A549 (cell line): ENCODE results near the gene CA9. TPM values are rescaled to one million over a fixed set of nuclear protein-coding genes. Genes with fewer than 3 reads are reported as not detected.

Experiments used
- ATAC-seq, 2 experiments: fragments of 200-7000 bp in 1 of 2; fragments of >200 bp in 1 of 2; cut with Nextera tagmentation in 1 of 2; cut with Tn5 transposase in 1 of 2; 3 replicates each; pipeline versions ENCODE4 v1.8.0 to v1.9.1; 2018 to 2020; ENCODE audit warnings: mild to moderate bottlenecking in 1 of 2, moderate library complexity in 1 of 2
- CTCF ChIA-PET: fragments of 300-600 bp; sonication (Branson Sonifier 250); formaldehyde crosslinking; extraction: SDS; loops from one replicate; lab custom pipeline; 2021; ENCODE audit warnings: antibody characterized with exemption, inconsistent platforms; lab: Yijun Ruan, JAX
- POLR2A ChIA-PET: fragments of 350-600 bp; formaldehyde crosslinking; extraction: SDS; loops from one replicate; lab custom pipeline; 2021; ENCODE audit warnings: antibody characterized with exemption, inconsistent platforms; lab: Yijun Ruan, JAX
- DNase-seq, 2 experiments: peaks; one replicate each; pipeline versions ENCODE4 v3.0.0 to v3.0.0-alpha.2; 2011 to 2016; ENCODE audit warnings: low read depth in 1 of 2, low spot score in 1 of 2
- FAIRE-seq: peaks from 2 replicates; lab custom pipeline; 2011; peaks lifted over from hg19 to GRCh38; lab: Jason Lieb, UNC
- H3K27ac ChIP-seq, 2 experiments: fragments of >200 bp; sonication (Bioruptor Twin); formaldehyde crosslinking; 3 replicates each; pipeline ENCODE4 v1.5.1; 2016 to 2017
- H3K4me1 ChIP-seq: fragments of >200 bp; sonication (Bioruptor Twin); formaldehyde crosslinking; 3 replicates; pipeline ENCODE4 v1.6.1; 2016
- H3K4me2 ChIP-seq: fragments of >200 bp; sonication (Bioruptor Twin); formaldehyde crosslinking; 3 replicates; pipeline ENCODE4 v1.6.1; 2016
- H3K4me3 ChIP-seq: fragments of >200 bp; sonication (Bioruptor Twin); formaldehyde crosslinking; 3 replicates; pipeline ENCODE4 v1.5.1; 2016
- H3K9me3 ChIP-seq: fragments of >200 bp; sonication (Bioruptor Twin); formaldehyde crosslinking; 3 replicates; pipeline ENCODE4 v1.6.1; 2016
- BHLHE40 ChIP-seq: IDR thresholded peaks from 2 replicates; pipeline ENCODE4 v1.6.1; 2012; ENCODE audit warnings: low read depth, low read length, inconsistent platforms
- CBX2 ChIP-seq: fragments of 200-600 bp; sonication (generic); IDR thresholded peaks from 2 replicates; pipeline ENCODE4 v1.6.1; 2016; ENCODE audit warnings: low read depth, mild to moderate bottlenecking, borderline replicate concordance
- CHD4 ChIP-seq: fragments of 200-600 bp; sonication (generic); IDR thresholded peaks from 2 replicates; pipeline ENCODE4 v1.6.1; 2016; ENCODE audit warnings: antibody characterized with exemption, mild to moderate bottlenecking, borderline replicate concordance
- EHF ChIP-seq: fragments of 250-450 bp; sonication (Bioruptor Pico); IDR thresholded peaks from 2 replicates; pipeline ENCODE4 v1.5.0; 2020; ENCODE audit warnings: mild to moderate bottlenecking
- FOSL2 ChIP-seq, 2 experiments: fragments of 450-650 bp in 1 of 2; fragments of >200 bp in 1 of 2; sonication (Bioruptor Twin) in 1 of 2; formaldehyde crosslinking; IDR thresholded peaks; 2 replicates each; pipeline versions ENCODE4 v1.5.0 to v1.6.1; 2016 to 2020; ENCODE audit warnings: mild to moderate bottlenecking in 1 of 2, moderate library complexity in 1 of 2
- FOXS1 ChIP-seq: fragments of 250-450 bp; sonication (Bioruptor Pico); IDR thresholded peaks from 2 replicates; pipeline ENCODE4 v1.5.0; 2020; ENCODE audit warnings: mild to moderate bottlenecking, moderate library complexity
- GATA3 ChIP-seq: IDR thresholded peaks from 2 replicates; pipeline ENCODE4 v1.6.1; 2012; ENCODE audit warnings: borderline replicate concordance
- HDAC2 ChIP-seq: fragments of 200-600 bp; sonication (generic); IDR thresholded peaks from 2 replicates; pipeline ENCODE4 v1.6.1; 2016
- HEYL ChIP-seq: fragments of 250-450 bp; sonication (Bioruptor Pico); IDR thresholded peaks from 2 replicates; pipeline ENCODE4 v1.8.0; 2021; ENCODE audit warnings: mild to moderate bottlenecking, moderate library complexity
- HOXA7 ChIP-seq: fragments of 250-450 bp; sonication (Bioruptor Pico); IDR thresholded peaks from 2 replicates; pipeline ENCODE4 v1.5.0; 2020; ENCODE audit warnings: mild to moderate bottlenecking, moderate library complexity
- HOXB13 ChIP-seq: fragments of 250-450 bp; sonication (Bioruptor Pico); IDR thresholded peaks from 2 replicates; pipeline ENCODE4 v1.5.0; 2020; ENCODE audit warnings: low read depth, mild to moderate bottlenecking, moderate library complexity
- HOXB5 ChIP-seq: fragments of 250-450 bp; sonication (Bioruptor Pico); IDR thresholded peaks from 2 replicates; pipeline ENCODE4 v1.5.0; 2020; ENCODE audit warnings: mild to moderate bottlenecking, moderate library complexity
- NFE2L2 ChIP-seq: fragments of 150-350 bp; conservative IDR thresholded peaks from 2 replicates; pipeline ENCODE4 v1.6.1; 2014; ENCODE audit warnings: low read length
- PHF8 ChIP-seq: fragments of 200-600 bp; sonication (generic); IDR thresholded peaks from 2 replicates; pipeline ENCODE4 v1.6.1; 2016; ENCODE audit warnings: low read depth, mild to moderate bottlenecking, antibody characterized with exemption, moderate library complexity, borderline replicate concordance
- RNF2 ChIP-seq: fragments of 200-600 bp; sonication (generic); IDR thresholded peaks from 2 replicates; pipeline ENCODE4 v1.6.1; 2016; ENCODE audit warnings: low read depth, mild to moderate bottlenecking, antibody characterized with exemption, moderate library complexity, borderline replicate concordance
- TFCP2L1 ChIP-seq: fragments of 250-450 bp; sonication (Bioruptor Pico); IDR thresholded peaks from 2 replicates; pipeline ENCODE4 v1.5.0; 2021; ENCODE audit warnings: mild to moderate bottlenecking
- TP53 ChIP-seq: fragments of 250-450 bp; sonication (Bioruptor Pico); IDR thresholded peaks from 2 replicates; pipeline ENCODE4 v1.5.0; 2021; ENCODE audit warnings: mild to moderate bottlenecking, moderate library complexity
- ZSCAN20 ChIP-seq: fragments of 250-450 bp; sonication (Bioruptor Pico); IDR thresholded peaks from 2 replicates; pipeline ENCODE4 v1.8.0; 2022; ENCODE audit warnings: mild to moderate bottlenecking, moderate library complexity
- WGBS: methylation state at CpG from one replicate; pipeline ENCODE4 v1.1.6; 2017; ENCODE audit errors: missing lambda C conversion rate; 5-methylcytosine and 5-hydroxymethylcytosine counted together
- polyA plus RNA-seq, 4 experiments: library from polyadenylated mRNA; depleted of rRNA in 3 of 4; stranded (reverse); fragments of >200 nt; fragmentation: RNase III in 1 of 4; extraction: RNeasy Plus Mini Kit Qiagen cat#74134 plus additional on column Dnase treatment in 1 of 4; gene quantifications; 2 replicates in 3 of 4; 3 replicates in 1 of 4; pipeline ENCODE4 v1.2.3, GENCODE V29; 2011 to 2017
- TF ChIP-seq, protein P1 (sequence below): IDR thresholded peaks from 2 replicates; pipeline ENCODE4 v1.6.1; 2012
- TF ChIP-seq, protein P2 (sequence below): fragments of 200-600 bp; sonication (generic); IDR thresholded peaks from 2 replicates; pipeline ENCODE4 v1.6.1; 2016; ENCODE audit warnings: antibody characterized with exemption, mild to moderate bottlenecking, moderate library complexity
- TF ChIP-seq, protein P3 (sequence below): fragments of >200 bp; sonication (Bioruptor Twin); formaldehyde crosslinking; IDR thresholded peaks from 3 replicates; pipeline ENCODE4 v1.5.1; 2016
- TF ChIP-seq, protein P4 (sequence below): IDR thresholded peaks from 2 replicates; pipeline ENCODE4 v1.6.1; 2012
- TF ChIP-seq, protein P5 (sequence below): fragments of >200 bp; sonication (Bioruptor Twin); formaldehyde crosslinking; IDR thresholded peaks from 2 replicates; pipeline ENCODE4 v1.6.1; 2016

Gene CA9
- polyA plus RNA-seq, 2 of the 4 experiments (the other 2 are of a cell fraction) = 4.5 to 16.3 TPM

DNA sequence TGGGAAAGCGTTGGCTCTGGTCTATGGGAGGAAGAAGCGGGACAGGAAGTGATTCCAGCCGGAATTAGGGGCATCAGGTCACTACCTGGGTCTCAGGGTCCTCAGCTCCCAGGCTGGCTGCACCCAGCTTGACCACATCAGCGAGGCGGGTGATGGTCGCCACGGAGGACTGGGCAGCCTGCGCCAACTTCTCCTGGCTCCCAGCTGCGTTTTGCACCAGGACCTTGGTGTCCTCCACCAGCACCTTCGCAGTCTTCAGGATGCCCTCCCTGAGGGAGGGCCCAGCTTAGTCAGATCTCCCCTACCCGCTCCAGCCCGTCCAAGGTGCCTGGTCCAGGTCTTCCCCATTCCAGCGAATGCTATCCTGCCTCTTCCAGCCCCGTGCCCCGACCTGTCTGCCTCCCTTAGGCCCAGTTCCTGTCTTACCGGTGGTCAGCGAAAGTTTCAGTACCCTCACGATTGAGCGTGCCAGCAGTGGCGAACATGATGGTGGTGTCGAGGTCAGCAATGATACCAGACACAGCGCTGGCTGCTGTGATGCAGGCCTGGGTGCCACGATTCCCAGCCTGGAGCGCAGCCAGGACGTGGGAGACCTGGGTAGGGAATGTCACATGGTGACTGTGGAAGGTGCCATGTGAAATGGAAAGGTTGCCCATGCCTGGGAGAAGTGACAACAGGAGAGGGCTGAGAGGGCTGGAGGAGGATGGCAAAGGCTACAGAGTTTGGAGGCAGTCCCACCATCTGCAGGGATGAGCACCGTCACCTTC is 30.4 kb downstream of the CA9 start:
- POLR2A ChIA-PET = interaction anchor here (0.7 kb wide), 1 partner anchor 33 kb away, joined by 3 read pairs; no protein-coding TSS in a partner anchor
- ATAC-seq (no peak), DNase-seq (no peak), FAIRE-seq (no peak)
- H3K4me3 ChIP-seq = no peak overlapping the region
- H3K4me1 ChIP-seq = no peaks in the 10 kb centered on the region
- TF ChIP-seq NFE2L2 = no peak
- TF ChIP-seq FOSL2 (IDR thresholded peaks at IDR 0.05) = no peak
- TF ChIP-seq FOSL2 (CRISPR knock-in tag; IDR thresholded peaks at IDR 0.05) = no peak
- no peak for TF ChIP-seq CBX2
- TF ChIP-seq, protein P1, sequence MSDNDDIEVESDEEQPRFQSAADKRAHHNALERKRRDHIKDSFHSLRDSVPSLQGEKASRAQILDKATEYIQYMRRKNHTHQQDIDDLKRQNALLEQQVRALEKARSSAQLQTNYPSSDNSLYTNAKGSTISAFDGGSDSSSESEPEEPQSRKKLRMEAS = no peak
- TF ChIP-seq, protein P2, sequence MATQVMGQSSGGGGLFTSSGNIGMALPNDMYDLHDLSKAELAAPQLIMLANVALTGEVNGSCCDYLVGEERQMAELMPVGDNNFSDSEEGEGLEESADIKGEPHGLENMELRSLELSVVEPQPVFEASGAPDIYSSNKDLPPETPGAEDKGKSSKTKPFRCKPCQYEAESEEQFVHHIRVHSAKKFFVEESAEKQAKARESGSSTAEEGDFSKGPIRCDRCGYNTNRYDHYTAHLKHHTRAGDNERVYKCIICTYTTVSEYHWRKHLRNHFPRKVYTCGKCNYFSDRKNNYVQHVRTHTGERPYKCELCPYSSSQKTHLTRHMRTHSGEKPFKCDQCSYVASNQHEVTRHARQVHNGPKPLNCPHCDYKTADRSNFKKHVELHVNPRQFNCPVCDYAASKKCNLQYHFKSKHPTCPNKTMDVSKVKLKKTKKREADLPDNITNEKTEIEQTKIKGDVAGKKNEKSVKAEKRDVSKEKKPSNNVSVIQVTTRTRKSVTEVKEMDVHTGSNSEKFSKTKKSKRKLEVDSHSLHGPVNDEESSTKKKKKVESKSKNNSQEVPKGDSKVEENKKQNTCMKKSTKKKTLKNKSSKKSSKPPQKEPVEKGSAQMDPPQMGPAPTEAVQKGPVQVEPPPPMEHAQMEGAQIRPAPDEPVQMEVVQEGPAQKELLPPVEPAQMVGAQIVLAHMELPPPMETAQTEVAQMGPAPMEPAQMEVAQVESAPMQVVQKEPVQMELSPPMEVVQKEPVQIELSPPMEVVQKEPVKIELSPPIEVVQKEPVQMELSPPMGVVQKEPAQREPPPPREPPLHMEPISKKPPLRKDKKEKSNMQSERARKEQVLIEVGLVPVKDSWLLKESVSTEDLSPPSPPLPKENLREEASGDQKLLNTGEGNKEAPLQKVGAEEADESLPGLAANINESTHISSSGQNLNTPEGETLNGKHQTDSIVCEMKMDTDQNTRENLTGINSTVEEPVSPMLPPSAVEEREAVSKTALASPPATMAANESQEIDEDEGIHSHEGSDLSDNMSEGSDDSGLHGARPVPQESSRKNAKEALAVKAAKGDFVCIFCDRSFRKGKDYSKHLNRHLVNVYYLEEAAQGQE = no peak
- TF ChIP-seq HDAC2 = no peak
- no peak for TF ChIP-seq RNF2
- TF ChIP-seq, protein P3, sequence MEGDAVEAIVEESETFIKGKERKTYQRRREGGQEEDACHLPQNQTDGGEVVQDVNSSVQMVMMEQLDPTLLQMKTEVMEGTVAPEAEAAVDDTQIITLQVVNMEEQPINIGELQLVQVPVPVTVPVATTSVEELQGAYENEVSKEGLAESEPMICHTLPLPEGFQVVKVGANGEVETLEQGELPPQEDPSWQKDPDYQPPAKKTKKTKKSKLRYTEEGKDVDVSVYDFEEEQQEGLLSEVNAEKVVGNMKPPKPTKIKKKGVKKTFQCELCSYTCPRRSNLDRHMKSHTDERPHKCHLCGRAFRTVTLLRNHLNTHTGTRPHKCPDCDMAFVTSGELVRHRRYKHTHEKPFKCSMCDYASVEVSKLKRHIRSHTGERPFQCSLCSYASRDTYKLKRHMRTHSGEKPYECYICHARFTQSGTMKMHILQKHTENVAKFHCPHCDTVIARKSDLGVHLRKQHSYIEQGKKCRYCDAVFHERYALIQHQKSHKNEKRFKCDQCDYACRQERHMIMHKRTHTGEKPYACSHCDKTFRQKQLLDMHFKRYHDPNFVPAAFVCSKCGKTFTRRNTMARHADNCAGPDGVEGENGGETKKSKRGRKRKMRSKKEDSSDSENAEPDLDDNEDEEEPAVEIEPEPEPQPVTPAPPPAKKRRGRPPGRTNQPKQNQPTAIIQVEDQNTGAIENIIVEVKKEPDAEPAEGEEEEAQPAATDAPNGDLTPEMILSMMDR = no peak
- TF ChIP-seq, protein P4, sequence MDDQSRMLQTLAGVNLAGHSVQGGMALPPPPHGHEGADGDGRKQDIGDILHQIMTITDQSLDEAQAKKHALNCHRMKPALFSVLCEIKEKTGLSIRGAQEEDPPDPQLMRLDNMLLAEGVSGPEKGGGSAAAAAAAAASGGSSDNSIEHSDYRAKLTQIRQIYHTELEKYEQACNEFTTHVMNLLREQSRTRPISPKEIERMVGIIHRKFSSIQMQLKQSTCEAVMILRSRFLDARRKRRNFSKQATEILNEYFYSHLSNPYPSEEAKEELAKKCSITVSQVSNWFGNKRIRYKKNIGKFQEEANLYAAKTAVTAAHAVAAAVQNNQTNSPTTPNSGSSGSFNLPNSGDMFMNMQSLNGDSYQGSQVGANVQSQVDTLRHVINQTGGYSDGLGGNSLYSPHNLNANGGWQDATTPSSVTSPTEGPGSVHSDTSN = no peak
- TF ChIP-seq GATA3 = no peak
- TF ChIP-seq HOXA7 (CRISPR knock-in tag) = no peak
- no peak for TF ChIP-seq EHF (CRISPR knock-in tag)
- no peak for TF ChIP-seq PHF8
- TF ChIP-seq FOXS1 (CRISPR knock-in tag) = no peak
- no peak for TF ChIP-seq TP53
- TF ChIP-seq TFCP2L1 (CRISPR knock-in tag) = no peak
- no peak for TF ChIP-seq BHLHE40
- no peaks in the 10 kb centered on the region for H3K9me3 ChIP-seq
- CTCF ChIA-PET = interaction anchor here (0.7 to 32.5 kb wide), 5 partner anchors 0 to 46 kb away, joined by 3 to 758 read pairs (median 16); partner anchors contain the start of genes CCDC107, CREB3, RMRP and TLN1
- 96% methylated on average over 24 of the region's 26 CpGs for WGBS
- H3K27ac ChIP-seq = no peak overlapping the region
- H3K4me2 ChIP-seq = no peak overlapping the region

DNA sequence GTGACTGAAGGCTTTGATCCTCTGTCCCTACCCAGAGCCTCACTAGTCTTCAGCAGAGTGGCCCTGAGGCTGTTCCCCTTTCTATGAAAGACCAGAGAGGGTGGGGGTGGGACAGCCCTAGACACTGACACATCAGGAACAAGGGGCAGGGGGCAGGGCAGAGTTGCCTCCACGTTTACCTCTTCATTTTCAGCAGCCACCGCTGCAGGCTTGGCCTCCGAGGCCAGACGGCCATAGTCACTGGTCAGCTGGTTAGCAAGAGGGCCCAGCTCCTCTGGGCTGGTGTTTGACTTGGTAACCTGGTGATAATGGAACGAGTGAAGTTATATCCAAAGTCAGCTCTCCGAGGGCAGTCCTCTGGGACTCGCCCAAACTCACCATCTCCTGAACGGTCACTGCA is 31.6 kb downstream of the CA9 start:
- TF ChIP-seq, protein P4 = no peak
- no peak for TF ChIP-seq CHD4
- no peak for TF ChIP-seq HOXB5 (CRISPR knock-in tag)
- TF ChIP-seq HEYL (CRISPR knock-in tag) = no peak
- no peak for TF ChIP-seq HOXB13 (CRISPR knock-in tag)
- no peak for TF ChIP-seq ZSCAN20 (CRISPR knock-in tag)
- TF ChIP-seq, protein P5, sequence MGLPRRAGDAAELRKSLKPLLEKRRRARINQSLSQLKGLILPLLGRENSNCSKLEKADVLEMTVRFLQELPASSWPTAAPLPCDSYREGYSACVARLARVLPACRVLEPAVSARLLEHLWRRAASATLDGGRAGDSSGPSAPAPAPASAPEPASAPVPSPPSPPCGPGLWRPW = no peak
- ChIA-PET POLR2A (interaction anchor here (1.5 kb wide), 1 partner anchor 9 kb away, joined by 4 read pairs; no protein-coding TSS in a partner anchor), CTCF (interaction anchor here (1.8 to 32.5 kb wide), 4 partner anchors 2 to 59 kb away, joined by 4 to 758 read pairs (median 387); partner anchors contain the start of genes CCDC107, CREB3, RMRP and TLN1)
- no peaks in the 10 kb centered on the region for H3K4me1 ChIP-seq
- H3K4me3 ChIP-seq = no peak overlapping the region
- no peak for DNase-seq
- no peaks in the 10 kb centered on the region for H3K9me3 ChIP-seq
- H3K4me2 ChIP-seq = no peak overlapping the region
- 98% methylated on average over 8 of the region's 8 CpGs for WGBS
- FAIRE-seq = no peak
- H3K27ac ChIP-seq = no peak overlapping the region
- ATAC-seq = no peak
